H9 (cell line): ENCODE data around the gene POT1. TPM values are rescaled to one million over a fixed set of nuclear protein-coding genes. Genes with fewer than 3 reads are reported as not detected.

Source experiments
- DNase-seq: peaks from one replicate; pipeline ENCODE4 v3.0.0-alpha.2; 2017
- H2AFZ ChIP-seq: one replicate; pipeline ENCODE4 v1.6.1; 2013; ENCODE audit warnings: mild to moderate bottlenecking, low read length, control low read depth, moderate library complexity
- H2AK5ac ChIP-seq: 2 replicates; pipeline ENCODE4 v1.6.1; 2013; ENCODE audit warnings: low read length, control low read depth, mixed read lengths; ENCODE audit not compliant: insufficient read length
- H2BK120ac ChIP-seq: one replicate; pipeline ENCODE4 v1.6.1; 2013; ENCODE audit warnings: low read depth, mild to moderate bottlenecking, low read length, control low read depth, inconsistent platforms; ENCODE audit not compliant: poor library complexity, severe bottlenecking
- H2BK12ac ChIP-seq: 2 replicates; pipeline ENCODE4 v1.6.1; 2013; ENCODE audit warnings: low read length, control low read depth, mixed read lengths, low read depth; ENCODE audit not compliant: insufficient read length
- H2BK15ac ChIP-seq: 2 replicates; pipeline ENCODE4 v1.6.1; 2013; ENCODE audit warnings: low read depth, low read length, control low read depth
- H2BK20ac ChIP-seq: one replicate; pipeline ENCODE4 v1.6.1; 2013; ENCODE audit warnings: low read depth, mild to moderate bottlenecking, low read length, control low read depth, inconsistent platforms; ENCODE audit not compliant: poor library complexity, severe bottlenecking
- H2BK5ac ChIP-seq: 2 replicates; pipeline ENCODE4 v1.6.1; 2013; ENCODE audit warnings: low read length, control low read depth, mixed read lengths; ENCODE audit not compliant: insufficient read length
- H3K14ac ChIP-seq: 2 replicates; pipeline ENCODE4 v1.6.1; 2013; ENCODE audit warnings: low read length, control low read depth; ENCODE audit not compliant: insufficient read depth
- H3K18ac ChIP-seq: 2 replicates; pipeline ENCODE4 v1.6.1; 2013; ENCODE audit warnings: low read depth, mild to moderate bottlenecking, mixed read lengths, low read length, control low read depth; ENCODE audit not compliant: insufficient read length
- H3K23ac ChIP-seq: 2 replicates; pipeline ENCODE4 v1.6.1; 2013; ENCODE audit warnings: low read length, control low read depth, mixed read lengths, low read depth; ENCODE audit not compliant: insufficient read length
- H3K23me2 ChIP-seq: 2 replicates; pipeline ENCODE4 v1.6.1; 2013; ENCODE audit warnings: low read depth, mild to moderate bottlenecking, mixed read lengths, low read length, control low read depth; ENCODE audit not compliant: insufficient read length, poor library complexity, severe bottlenecking
- H3K27ac ChIP-seq: 2 replicates; pipeline ENCODE4 v1.5.1; 2013; ENCODE audit warnings: low read length, control low read depth, mixed read lengths, low read depth; ENCODE audit not compliant: insufficient read length
- H3K27me3 ChIP-seq: 2 replicates; pipeline ENCODE4 v1.6.1; 2013; ENCODE audit warnings: low read length, control low read depth, inconsistent platforms; ENCODE audit not compliant: insufficient read depth
- H3K4ac ChIP-seq: 2 replicates; pipeline ENCODE4 v1.6.1; 2013; ENCODE audit warnings: low read depth, mild to moderate bottlenecking, control low read depth, inconsistent platforms, low read length, moderate library complexity
- H3K4me1 ChIP-seq: 2 replicates; pipeline ENCODE4 v1.6.1; 2013; ENCODE audit warnings: low read length, control low read depth, inconsistent platforms; ENCODE audit not compliant: insufficient read depth
- H3K4me2 ChIP-seq: 2 replicates; pipeline ENCODE4 v1.6.1; 2013; ENCODE audit warnings: low read length, control low read depth, mixed read lengths; ENCODE audit not compliant: insufficient read length, insufficient read depth
- H3K56ac ChIP-seq: 2 replicates; pipeline ENCODE4 v1.6.1; 2013; ENCODE audit warnings: low read depth, mild to moderate bottlenecking, mixed read lengths, low read length, control low read depth; ENCODE audit not compliant: insufficient read length
- H3K79me1 ChIP-seq: 2 replicates; pipeline ENCODE4 v1.6.1; 2013; ENCODE audit warnings: low read depth, mild to moderate bottlenecking, moderate library complexity, low read length, control low read depth, inconsistent platforms; ENCODE audit not compliant: insufficient read depth, poor library complexity, severe bottlenecking
- H3K79me2 ChIP-seq: 2 replicates; pipeline ENCODE4 v1.6.1; 2013; ENCODE audit warnings: low read length, control low read depth, inconsistent platforms; ENCODE audit not compliant: insufficient read depth
- H3K9ac ChIP-seq: 2 replicates; pipeline ENCODE4 v1.6.1; 2013; ENCODE audit warnings: low read length, control low read depth, mixed read lengths; ENCODE audit not compliant: insufficient read length; ENCODE audit errors: extremely low read depth
- H3K9me3 ChIP-seq: one replicate; pipeline ENCODE4 v1.6.1; 2013; ENCODE audit warnings: low read depth, low read length, inconsistent platforms; ENCODE audit not compliant: control insufficient read depth
- H3T11ph ChIP-seq: one replicate; pipeline ENCODE4 v1.6.1; 2013; ENCODE audit warnings: mild to moderate bottlenecking, low read length, control low read depth, inconsistent platforms
- H4K20me1 ChIP-seq: one replicate; pipeline ENCODE4 v1.6.1; 2013; ENCODE audit not compliant: control insufficient read depth, insufficient read length, insufficient read depth
- H4K5ac ChIP-seq: 2 replicates; pipeline ENCODE4 v1.6.1; 2013; ENCODE audit warnings: low read depth, mild to moderate bottlenecking, mixed read lengths, low read length, control low read depth; ENCODE audit not compliant: insufficient read length
- H4K8ac ChIP-seq: replicated peaks from 2 replicates; pipeline ENCODE4 v1.6.1; 2013; ENCODE audit warnings: low read length, control low read depth, mixed read lengths, low read depth; ENCODE audit not compliant: insufficient read length
- H4K91ac ChIP-seq: 2 replicates; pipeline ENCODE4 v1.6.1; 2013; ENCODE audit warnings: low read depth, mild to moderate bottlenecking, moderate library complexity, mixed read lengths, low read length, control low read depth; ENCODE audit not compliant: insufficient read length
- H3K27ac Mint-ChIP-seq, 3 experiments: 2 replicates in 2 of 3; 3 replicates in 1 of 3; pipeline ENCODE4 v1.8.0; 2020 to 2021; ENCODE audit warnings: mixed read lengths in 3 of 3, mild to moderate bottlenecking in 1 of 3, moderate library complexity in 1 of 3
- H3K27me3 Mint-ChIP-seq: 2 replicates; pipeline ENCODE4 v1.8.0; 2021; ENCODE audit warnings: low read depth, mild to moderate bottlenecking, moderate library complexity, mixed read lengths
- H3K36me3 Mint-ChIP-seq, 3 experiments: 2 replicates in 2 of 3; 3 replicates in 1 of 3; pipeline ENCODE4 v1.8.0; 2020 to 2021; ENCODE audit warnings: low read depth in 3 of 3, mixed read lengths in 3 of 3; ENCODE audit not compliant: insufficient read depth in 1 of 3
- H3K4me1 Mint-ChIP-seq, 2 experiments: 2 replicates each; pipeline ENCODE4 v1.8.0; 2020; ENCODE audit warnings: mixed read lengths in 2 of 2
- H3K4me3 Mint-ChIP-seq, 2 experiments: 2 replicates in 1 of 2; 3 replicates in 1 of 2; pipeline ENCODE4 v1.8.0; 2020 to 2021; ENCODE audit warnings: mild to moderate bottlenecking in 2 of 2, mixed read lengths in 2 of 2, moderate library complexity in 1 of 2
- H3K9me3 Mint-ChIP-seq, 2 experiments: 2 replicates in 1 of 2; 3 replicates in 1 of 2; pipeline ENCODE4 v1.8.0; 2020; ENCODE audit warnings: mild to moderate bottlenecking in 2 of 2, mixed read lengths in 2 of 2, moderate library complexity in 1 of 2
- WGBS: extraction: QIAGEN DNeasy Blood & Tissue Kit; methylation state at CpG from one replicate; pipeline ENCODE4 v1.1.7; 2013; ENCODE audit warnings: missing lambda C conversion rate, low lambda C conversion rate, mixed read lengths; ENCODE audit not compliant: insufficient read length; ENCODE audit errors: extremely low coverage; 5-methylcytosine and 5-hydroxymethylcytosine counted together
- total RNA-seq: library from RNA; stranded (reverse); gene quantifications from 2 replicates; pipeline ENCODE4 v1.2.1, GENCODE V29; 2021
- TF ChIP-seq, protein P1 (sequence below): fragments of 200-600 bp; sonication (generic); conservative IDR thresholded peaks from 3 replicates; pipeline ENCODE4 v1.8.0; 2021; ENCODE audit warnings: antibody characterized with exemption, mild to moderate bottlenecking

Gene POT1
- total RNA-seq, 1 experiment from 2014 or later = 23.4 TPM

DNA sequence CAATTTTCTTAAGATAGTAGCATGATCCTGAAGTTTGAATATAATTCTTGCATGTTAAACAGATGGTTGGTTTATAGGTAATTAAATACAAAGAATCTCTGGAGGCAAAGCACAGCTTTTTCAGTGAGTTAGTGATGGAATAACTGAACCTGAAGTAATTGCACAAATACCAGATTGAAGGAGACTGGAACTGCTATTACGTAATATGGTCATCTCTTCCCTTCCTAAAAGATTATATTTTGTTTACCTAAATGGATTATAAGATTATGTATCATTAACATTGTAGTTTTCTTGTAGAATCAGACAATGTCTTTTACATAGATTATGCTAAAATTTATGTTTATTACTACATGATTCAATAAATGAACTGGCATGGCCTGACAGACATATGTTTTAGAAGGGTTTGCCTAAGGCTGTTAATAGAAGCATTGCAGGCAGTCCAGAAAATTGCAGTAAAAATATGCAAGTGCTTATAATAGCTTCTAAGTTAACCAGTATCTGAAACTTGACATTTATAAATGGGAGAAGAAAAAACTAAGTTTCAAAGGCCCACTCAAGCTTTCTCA is 128.2 kb downstream of the POT1 start:
- no peak overlapping the region for H2BK120ac ChIP-seq
- H2BK15ac ChIP-seq = no peak overlapping the region
- H2AK5ac ChIP-seq = no peak overlapping the region
- H3K56ac ChIP-seq = no peak overlapping the region
- H2BK20ac ChIP-seq = no peak overlapping the region
- H3K23me2 ChIP-seq = no peaks in the 10 kb centered on the region
- no peak overlapping the region for H3K18ac ChIP-seq
- H4K20me1 ChIP-seq = no peaks in the 10 kb centered on the region
- no peak for DNase-seq
- H3K9me3 Mint-ChIP-seq = no peaks in the 10 kb centered on the region
- no peak overlapping the region for H3K27ac ChIP-seq
- no peaks in the 10 kb centered on the region for H3K79me2 ChIP-seq
- H3K9me3 ChIP-seq = no peaks in the 10 kb centered on the region
- H3K4me3 Mint-ChIP-seq = no peak overlapping the region
- H3K14ac ChIP-seq = no peak overlapping the region
- H2BK5ac ChIP-seq = no peak overlapping the region
- no peak overlapping the region for H3T11ph ChIP-seq
- no peaks in the 10 kb centered on the region for H3K27me3 ChIP-seq
- no peak overlapping the region for H3K27ac Mint-ChIP-seq
- H3K23ac ChIP-seq = no peak overlapping the region
- TF ChIP-seq, protein P1, sequence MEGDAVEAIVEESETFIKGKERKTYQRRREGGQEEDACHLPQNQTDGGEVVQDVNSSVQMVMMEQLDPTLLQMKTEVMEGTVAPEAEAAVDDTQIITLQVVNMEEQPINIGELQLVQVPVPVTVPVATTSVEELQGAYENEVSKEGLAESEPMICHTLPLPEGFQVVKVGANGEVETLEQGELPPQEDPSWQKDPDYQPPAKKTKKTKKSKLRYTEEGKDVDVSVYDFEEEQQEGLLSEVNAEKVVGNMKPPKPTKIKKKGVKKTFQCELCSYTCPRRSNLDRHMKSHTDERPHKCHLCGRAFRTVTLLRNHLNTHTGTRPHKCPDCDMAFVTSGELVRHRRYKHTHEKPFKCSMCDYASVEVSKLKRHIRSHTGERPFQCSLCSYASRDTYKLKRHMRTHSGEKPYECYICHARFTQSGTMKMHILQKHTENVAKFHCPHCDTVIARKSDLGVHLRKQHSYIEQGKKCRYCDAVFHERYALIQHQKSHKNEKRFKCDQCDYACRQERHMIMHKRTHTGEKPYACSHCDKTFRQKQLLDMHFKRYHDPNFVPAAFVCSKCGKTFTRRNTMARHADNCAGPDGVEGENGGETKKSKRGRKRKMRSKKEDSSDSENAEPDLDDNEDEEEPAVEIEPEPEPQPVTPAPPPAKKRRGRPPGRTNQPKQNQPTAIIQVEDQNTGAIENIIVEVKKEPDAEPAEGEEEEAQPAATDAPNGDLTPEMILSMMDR = no peak
- H3K4ac ChIP-seq = no peak overlapping the region
- H3K4me2 ChIP-seq = no peak overlapping the region
- H3K27me3 Mint-ChIP-seq = no peaks in the 10 kb centered on the region
- no peaks in the 10 kb centered on the region for H3K4me1 ChIP-seq
- no peak overlapping the region for H3K9ac ChIP-seq
- H4K5ac ChIP-seq = no peak overlapping the region
- no peak overlapping the region for H2AFZ ChIP-seq
- H2BK12ac ChIP-seq = no peak overlapping the region
- no peaks in the 10 kb centered on the region for H3K36me3 Mint-ChIP-seq
- no peak overlapping the region for H4K91ac ChIP-seq
- H4K8ac ChIP-seq = no peak overlapping the region
- WGBS = no CpG with 5 or more reads among the region's 1 CpG
- no peaks in the 10 kb centered on the region for H3K79me1 ChIP-seq
- H3K4me1 Mint-ChIP-seq = peaks cover 10 to 11% of the 10 kb centered on the region in 2 experiments
